ENCODE data around the gene CASKIN2.

CASKIN2 gene

DNA sequence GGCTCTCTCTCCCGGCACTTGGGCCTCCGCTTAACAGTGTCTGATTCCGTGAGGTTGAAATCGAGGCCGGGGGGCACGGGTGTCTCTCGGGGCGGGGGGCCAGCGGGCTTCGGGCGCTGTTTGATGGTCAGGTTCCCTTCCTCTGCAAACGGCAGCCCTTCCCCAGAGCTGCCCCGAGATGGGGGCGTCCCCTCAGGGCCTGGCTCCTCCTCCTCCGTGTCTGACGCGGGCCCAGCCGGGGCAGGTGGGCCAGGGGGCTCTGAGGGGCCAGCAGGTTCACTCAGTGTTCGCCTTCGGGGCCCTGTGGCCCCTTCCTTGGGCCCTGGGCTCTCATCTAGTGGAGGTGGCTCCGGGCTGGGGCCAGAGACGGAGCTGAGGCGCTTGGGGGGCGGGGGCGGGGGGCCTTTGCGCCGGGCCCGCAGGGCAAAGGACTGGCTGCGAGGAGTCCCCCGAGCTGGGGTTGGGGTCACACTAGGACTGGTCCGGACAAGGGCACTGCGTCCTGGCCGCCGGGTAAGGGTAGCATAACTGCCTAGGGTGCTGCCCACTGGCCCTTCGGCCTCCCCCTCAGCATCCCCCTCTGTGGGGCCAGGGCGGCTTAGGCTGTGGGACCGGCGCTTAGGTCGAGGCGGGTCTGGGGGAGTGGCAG is 13.1 kb downstream of the CASKIN2 start:
- DNase-seq (ENCODE audit: low read depth) = no peak
- TF ChIP-seq, protein P1, sequence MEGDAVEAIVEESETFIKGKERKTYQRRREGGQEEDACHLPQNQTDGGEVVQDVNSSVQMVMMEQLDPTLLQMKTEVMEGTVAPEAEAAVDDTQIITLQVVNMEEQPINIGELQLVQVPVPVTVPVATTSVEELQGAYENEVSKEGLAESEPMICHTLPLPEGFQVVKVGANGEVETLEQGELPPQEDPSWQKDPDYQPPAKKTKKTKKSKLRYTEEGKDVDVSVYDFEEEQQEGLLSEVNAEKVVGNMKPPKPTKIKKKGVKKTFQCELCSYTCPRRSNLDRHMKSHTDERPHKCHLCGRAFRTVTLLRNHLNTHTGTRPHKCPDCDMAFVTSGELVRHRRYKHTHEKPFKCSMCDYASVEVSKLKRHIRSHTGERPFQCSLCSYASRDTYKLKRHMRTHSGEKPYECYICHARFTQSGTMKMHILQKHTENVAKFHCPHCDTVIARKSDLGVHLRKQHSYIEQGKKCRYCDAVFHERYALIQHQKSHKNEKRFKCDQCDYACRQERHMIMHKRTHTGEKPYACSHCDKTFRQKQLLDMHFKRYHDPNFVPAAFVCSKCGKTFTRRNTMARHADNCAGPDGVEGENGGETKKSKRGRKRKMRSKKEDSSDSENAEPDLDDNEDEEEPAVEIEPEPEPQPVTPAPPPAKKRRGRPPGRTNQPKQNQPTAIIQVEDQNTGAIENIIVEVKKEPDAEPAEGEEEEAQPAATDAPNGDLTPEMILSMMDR (conservative IDR thresholded peaks at IDR 0.05; ENCODE audit: low read depth, low read length) = no peak
- H3K4me3 ChIP-seq (ENCODE audit: low read depth, low read length) = no peak overlapping the region

DNA sequence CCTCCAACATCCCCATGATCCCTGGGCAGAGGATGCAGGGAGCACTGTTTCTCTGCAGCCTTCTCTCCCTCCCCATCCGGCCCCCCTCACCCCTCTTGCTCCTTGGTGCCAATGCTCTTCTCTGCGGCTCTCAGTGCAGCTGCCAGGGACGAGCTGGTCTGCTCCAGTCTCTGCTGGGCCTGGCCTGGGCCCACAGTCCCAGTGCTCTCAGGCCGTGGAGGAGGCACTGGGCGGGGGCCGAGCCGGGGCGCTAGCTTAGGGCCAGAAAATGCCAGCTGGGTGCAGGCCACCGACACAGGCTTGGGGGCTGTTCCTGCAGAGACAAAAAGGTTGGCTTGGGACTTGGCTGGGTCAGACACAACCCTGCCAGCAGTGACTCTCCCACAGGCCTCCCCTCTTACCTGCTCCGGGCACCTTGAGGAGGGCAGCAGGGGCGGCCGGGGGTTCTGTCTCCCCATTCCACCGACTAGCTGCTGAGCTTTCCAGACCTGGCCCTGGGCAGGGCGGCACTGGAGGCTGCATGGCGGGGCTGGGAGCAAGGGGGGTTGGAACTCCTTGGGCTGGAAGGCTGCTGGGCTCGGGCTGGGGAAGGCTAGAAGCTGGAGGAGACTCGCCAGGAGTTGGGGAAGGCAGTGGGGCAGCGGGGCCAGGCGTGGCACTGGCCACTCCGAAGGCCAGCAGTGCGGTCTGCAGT is 13.8 kb downstream of the CASKIN2 start:
- TF ChIP-seq, protein P1 (conservative IDR thresholded peaks at IDR 0.05; ENCODE audit: low read depth, low read length) = no peak
- no peak overlapping the region for H3K4me3 ChIP-seq (ENCODE audit: low read depth, low read length)
- no peak for DNase-seq (ENCODE audit: low read depth)

DNA sequence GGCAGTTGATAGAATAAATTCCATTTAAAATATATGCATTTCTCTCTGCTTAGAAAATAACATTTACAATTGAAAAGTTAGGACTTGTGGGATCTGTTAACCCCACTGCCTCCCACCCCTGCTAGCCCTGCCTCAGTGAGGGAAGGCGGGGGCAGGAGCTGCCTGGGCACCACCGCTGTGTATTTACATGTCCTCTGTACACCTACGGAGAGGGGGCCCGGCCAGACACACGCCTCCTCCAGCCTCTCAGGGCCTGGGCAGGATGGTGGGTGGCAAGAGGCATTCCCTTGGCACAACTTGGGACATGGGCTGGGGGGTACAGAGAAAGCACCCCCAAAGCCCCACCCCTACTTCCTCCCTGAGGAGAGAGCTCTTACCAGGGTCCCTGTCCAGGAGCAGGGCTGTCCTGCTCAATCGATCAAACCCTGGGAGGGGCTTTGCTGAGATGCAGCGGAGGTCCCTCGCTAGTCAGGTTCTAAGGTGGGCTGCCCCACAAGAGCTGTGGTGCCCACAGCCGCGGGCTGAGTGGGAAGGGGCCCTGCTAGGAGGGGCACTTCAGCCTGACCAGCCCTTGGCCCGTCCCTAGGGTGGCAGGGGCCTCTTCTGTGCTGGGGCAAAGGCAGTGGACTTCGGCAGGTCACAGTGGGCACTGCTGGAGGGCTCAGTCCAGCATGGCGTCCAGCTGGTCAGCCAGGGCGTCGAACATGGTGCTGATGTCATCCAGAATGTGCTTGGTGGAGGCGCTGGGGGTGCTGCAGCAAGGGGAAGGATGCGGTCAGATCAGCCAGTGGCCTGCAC is 14.7 kb downstream of the CASKIN2 start:
- TF ChIP-seq, protein P1 (conservative IDR thresholded peaks at IDR 0.05; ENCODE audit: low read depth, low read length) = no peak
- DNase-seq (ENCODE audit: low read depth) = no peak
- no peak overlapping the region for H3K4me3 ChIP-seq (ENCODE audit: low read depth, low read length)

DNA sequence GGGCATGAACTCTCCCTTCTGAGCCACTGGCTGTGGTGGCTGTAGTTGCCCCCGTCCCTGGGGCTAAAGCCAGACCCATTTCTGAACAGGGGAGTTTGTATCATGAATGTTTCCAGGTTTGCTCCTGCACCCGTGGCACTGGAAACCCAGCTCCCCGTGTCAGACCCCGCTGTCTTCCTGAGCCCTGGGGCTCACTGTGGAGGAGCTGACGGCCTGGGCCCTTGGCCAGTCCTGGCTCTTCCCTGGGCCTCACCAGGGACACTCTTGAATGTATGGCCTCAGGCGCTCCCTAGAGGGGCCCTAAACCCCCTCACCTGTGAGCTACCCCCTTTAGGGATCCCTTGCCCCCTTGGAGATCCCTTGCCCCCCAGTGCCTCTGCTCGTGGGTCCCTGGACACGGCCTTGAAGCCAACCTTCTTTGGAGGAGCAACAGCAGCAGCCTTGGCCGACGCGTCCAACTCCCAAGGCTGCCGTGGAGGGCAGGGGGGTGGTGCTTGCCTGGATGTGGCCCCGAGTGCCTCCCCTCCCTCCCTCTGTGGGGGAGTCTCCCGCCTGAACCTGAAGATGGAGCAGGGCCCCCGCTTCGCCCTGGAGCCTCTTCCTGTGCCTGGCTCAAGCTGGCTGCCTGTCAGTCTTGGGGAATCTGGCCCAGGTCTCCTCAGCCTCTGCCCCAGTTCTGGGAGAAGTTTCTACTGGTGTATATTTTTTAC is 15.9 kb downstream of the CASKIN2 start:
- H3K4me3 ChIP-seq (ENCODE audit: low read depth, low read length) = no peak overlapping the region
- TF ChIP-seq, protein P1 (conservative IDR thresholded peaks at IDR 0.05; ENCODE audit: low read depth, low read length) = no peak
- DNase-seq (ENCODE audit: low read depth) = no peak

DNA sequence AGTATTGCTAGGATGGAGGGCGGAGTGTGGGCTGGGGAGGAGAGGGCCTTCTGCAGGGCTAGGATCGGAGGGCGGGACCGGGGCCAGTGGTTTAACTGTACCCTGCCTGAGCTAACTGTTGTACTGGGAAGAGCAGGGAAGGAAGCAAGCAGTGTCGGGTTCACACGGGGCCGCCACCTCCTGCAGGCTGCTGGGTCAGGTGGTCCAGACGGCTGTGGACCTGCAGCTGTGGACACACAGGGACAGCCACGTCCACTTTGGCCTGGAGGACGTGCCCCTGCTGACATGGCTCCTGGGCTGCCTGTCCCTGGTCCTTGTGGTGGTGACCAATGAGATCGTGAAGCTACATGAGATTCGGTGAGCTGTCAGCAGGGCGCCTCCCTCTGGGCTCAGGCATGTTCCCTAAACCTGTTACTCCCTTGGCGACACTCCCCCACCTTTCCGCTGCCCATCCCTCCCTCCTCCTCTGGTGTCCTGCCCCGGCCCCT is 16.6 kb downstream of the CASKIN2 start:
- TF ChIP-seq, protein P1 (conservative IDR thresholded peaks at IDR 0.05; ENCODE audit: low read depth, low read length) = no peak
- no peak for DNase-seq (ENCODE audit: low read depth)
- H3K4me3 ChIP-seq (ENCODE audit: low read depth, low read length) = no peak overlapping the region

DNA sequence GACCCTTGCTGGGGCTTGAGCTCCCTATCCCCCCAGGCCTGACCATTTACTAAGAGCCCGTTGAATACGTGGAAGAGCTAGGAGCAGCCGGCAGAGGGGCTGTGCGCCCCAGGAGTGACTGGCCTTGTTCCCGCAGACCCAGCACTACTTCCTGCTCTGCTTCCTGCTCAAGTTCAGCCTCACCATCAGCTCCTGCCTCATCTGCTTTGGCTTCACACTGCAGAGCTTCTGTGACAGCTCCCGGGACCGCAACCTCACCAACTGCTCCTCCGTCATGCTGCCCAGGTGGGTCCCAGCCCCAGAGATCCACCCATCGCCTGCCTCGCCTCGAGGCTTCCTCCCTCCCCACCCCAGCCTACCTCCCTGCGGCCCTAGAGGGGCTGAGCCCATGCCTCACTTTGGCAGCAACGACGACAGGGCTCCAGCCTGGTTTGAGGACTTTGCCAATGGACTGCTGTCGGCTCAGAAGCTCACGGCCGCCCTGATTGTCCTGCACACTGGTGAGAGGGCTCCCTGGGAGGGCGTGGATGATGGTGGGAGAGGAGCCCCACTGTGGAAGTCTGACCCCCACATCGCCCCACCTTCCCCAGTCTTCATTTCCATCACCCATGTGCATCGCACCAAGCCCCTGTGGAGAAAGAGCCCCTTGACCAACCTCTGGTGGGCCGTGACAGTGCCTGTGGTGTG is 17.2 kb downstream of the CASKIN2 start:
- DNase-seq (ENCODE audit: low read depth) = no peak
- TF ChIP-seq, protein P1 (conservative IDR thresholded peaks at IDR 0.05; ENCODE audit: low read depth, low read length) = no peak
- H3K4me3 ChIP-seq (ENCODE audit: low read depth, low read length) = no peak overlapping the region

Measured in choroid plexus epithelial cell (primary cell).